ENCODE measurements around the gene NLN. TPM values are rescaled to one million over a fixed set of nuclear protein-coding genes. Genes with fewer than 3 reads are reported as not detected.
"Not testable (repeated sequence)": the region's sequence is repeated elsewhere in the genome, so short reads cannot be mapped to it uniquely, and the experiment has no call there.

NLN gene
- polyA plus RNA-seq, 4 donors: 2.2 to 11.7 (median 7.6) TPM

DNA sequence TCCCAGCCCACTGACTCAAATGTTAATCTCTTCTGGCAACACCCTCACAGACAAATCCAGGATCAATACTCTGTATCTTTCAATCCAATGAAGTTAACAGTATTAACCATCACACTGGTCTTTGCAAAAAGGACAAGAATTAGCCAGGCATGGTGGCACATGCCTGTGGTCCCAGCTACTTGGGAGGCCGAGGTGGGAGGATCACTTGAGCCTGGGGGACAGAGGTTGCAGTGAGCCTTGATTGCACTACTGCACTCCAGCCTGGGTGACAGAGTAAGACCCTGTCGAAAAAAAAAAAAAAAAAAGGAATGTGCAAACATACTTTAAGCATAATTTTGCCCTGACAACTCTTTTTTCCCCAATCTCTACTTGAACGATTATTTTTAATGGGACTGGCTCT lies 146.5 kb downstream of the NLN start:
- WGBS, 3 donors: 47 to 65% (median 60%) methylated on average over 2 to 3 of the region's 3 CpGs
- FAIRE-seq: no peak
- peaks cover 0 to 2% (median 2%) of the 10 kb centered on the region in 3 donors for H3K4me1 ChIP-seq (ENCODE audit: control insufficient read depth in 3 of 3, insufficient read depth in 2 of 3, low read depth in 1 of 3, low read length in 2 of 3)

DNA sequence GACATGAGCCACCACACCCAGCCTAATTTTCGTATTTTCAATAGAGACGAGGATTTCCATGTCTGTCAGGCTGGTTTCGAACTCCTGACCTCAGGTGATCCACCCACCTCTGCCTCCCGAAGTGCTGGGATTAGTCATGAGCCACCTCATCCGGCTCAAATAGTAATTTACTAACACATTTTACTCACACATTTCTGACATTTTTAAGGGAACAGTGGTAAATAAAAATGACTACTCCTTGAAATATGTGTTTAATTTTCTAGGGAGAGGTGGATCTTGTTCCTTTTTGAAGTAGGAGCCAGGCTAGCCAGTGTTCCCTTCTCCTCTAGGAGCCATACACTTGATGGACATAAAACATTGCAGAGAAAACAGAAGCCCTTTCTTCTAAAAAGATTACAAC lies 149.2 kb downstream of the NLN start:
- Histone ChIP-seq H3K4me1 (ENCODE audit: control insufficient read depth in 3 of 3, insufficient read depth in 2 of 3, low read depth in 1 of 3, low read length in 2 of 3) (peaks cover 0 to 2% (median 2%) of the 10 kb centered on the region in 3 donors), H3K36me3 (ENCODE audit: control insufficient read depth in 3 of 3, insufficient read depth in 2 of 3, low read depth in 1 of 3, low read length in 3 of 3) (no peaks in the 10 kb centered on the region), H3K4me3 (ENCODE audit: low read depth in 1 of 3, low read length in 3 of 3) (no peak overlapping the region), H3K27me3 (ENCODE audit: control insufficient read depth in 3 of 3, insufficient read depth in 3 of 3, low read length in 3 of 3) (peaks cover 0 to 42% (median 0%) of the 10 kb centered on the region in 3 donors), H3K27ac (ENCODE audit: low read depth in 1 of 3, low read length in 2 of 3) (no peak overlapping the region), H3K9me3 (ENCODE audit: control insufficient read depth in 2 of 2, insufficient read depth in 1 of 2, low read depth in 1 of 2, low read length in 1 of 2) (peaks cover 0 to 6% of the 10 kb centered on the region in 2 donors)
- no peak for FAIRE-seq
- DNase-seq: no peak
- WGBS, 3 donors: 46 to 69% (median 54%) methylated on average over 5 of the region's 5 CpGs

More for the DNA sequence above, 146.5 kb downstream of the NLN start:
- DNase-seq: no peak
- no peak overlapping the region for H3K27ac ChIP-seq (ENCODE audit: low read depth in 1 of 3, low read length in 2 of 3)
- peaks cover 0 to 10% of the 10 kb centered on the region in 2 donors for H3K9me3 ChIP-seq (ENCODE audit: control insufficient read depth in 2 of 2, insufficient read depth in 1 of 2, low read depth in 1 of 2, low read length in 1 of 2)
- H3K4me3 ChIP-seq (ENCODE audit: low read depth in 1 of 3, low read length in 3 of 3): no peak overlapping the region
- peaks cover 0 to 56% (median 0%) of the 10 kb centered on the region in 3 donors for H3K27me3 ChIP-seq (ENCODE audit: control insufficient read depth in 3 of 3, insufficient read depth in 3 of 3, low read length in 3 of 3)
- no peaks in the 10 kb centered on the region for H3K36me3 ChIP-seq (ENCODE audit: control insufficient read depth in 3 of 3, insufficient read depth in 2 of 3, low read depth in 1 of 3, low read length in 3 of 3)

DNA sequence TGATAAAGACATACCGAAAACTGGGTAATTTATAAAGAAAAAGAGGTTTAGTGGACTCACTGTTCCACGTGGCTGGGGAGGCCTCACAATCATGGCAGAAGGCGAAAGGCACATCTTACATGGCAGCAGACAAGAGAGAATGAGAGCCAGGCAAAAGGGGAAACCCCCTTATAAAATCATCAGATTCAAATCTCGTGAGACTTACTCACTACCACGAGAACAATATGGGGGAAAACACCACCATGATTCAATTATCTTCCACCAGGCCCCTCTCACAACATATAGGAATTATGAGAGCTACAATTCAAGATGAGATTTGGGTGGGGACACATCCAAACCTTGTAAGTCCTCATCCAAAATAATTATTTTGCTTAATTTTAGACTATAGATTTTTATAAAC lies 149.8 kb downstream of the NLN start:
- H3K36me3 ChIP-seq (ENCODE audit: control insufficient read depth in 3 of 3, insufficient read depth in 2 of 3, low read depth in 1 of 3, low read length in 3 of 3); FAIRE-seq; H3K27ac ChIP-seq (ENCODE audit: low read depth in 1 of 3, low read length in 2 of 3); H3K9me3 ChIP-seq (ENCODE audit: control insufficient read depth in 2 of 2, insufficient read depth in 1 of 2, low read depth in 1 of 2, low read length in 1 of 2); H3K4me1 ChIP-seq (ENCODE audit: control insufficient read depth in 3 of 3, insufficient read depth in 2 of 3, low read depth in 1 of 3, low read length in 2 of 3); H3K4me3 ChIP-seq (ENCODE audit: low read depth in 1 of 3, low read length in 3 of 3); DNase-seq: not testable (repeated sequence)
- H3K27me3 ChIP-seq (ENCODE audit: control insufficient read depth in 3 of 3, insufficient read depth in 3 of 3, low read length in 3 of 3): peaks cover 0 to 39% (median 0%) of the 10 kb centered on the region in 3 donors
- 71 to 77% (median 72%) methylated on average over 5 of the region's 5 CpGs for WGBS, 3 donors

DNA sequence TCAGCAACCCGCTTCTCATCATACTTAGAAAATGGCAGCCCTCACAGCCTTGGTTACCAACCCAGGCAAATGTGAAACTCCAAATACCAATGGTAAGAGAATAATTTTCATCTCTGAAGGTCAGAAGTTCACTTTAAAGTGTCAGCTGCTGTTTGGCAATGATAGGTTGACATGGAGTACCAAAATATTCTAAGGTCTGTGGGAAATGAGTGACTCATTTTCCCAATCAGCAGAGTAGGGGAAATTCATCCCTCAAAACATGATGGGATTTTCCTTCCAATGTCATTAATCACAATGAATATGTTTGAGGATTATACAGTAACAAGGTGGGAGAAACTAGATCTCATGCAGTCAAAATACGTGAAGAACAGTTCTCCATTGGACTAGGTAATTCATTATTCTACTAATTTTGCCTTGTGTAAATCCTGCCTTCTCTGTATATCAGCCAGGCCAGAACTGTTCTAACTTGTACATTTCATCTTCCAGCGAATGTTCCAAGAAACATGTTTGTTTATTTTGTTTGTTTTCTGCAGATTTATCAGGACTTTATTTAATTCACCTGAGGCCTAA lies 151.3 kb downstream of the NLN start:
- no peaks in the 10 kb centered on the region for H3K36me3 ChIP-seq (ENCODE audit: control insufficient read depth in 3 of 3, insufficient read depth in 2 of 3, low read depth in 1 of 3, low read length in 3 of 3)
- H3K9me3 ChIP-seq (ENCODE audit: control insufficient read depth in 2 of 2, insufficient read depth in 1 of 2, low read depth in 1 of 2, low read length in 1 of 2): peaks cover 0 to 7% of the 10 kb centered on the region in 2 donors
- no peak for DNase-seq
- WGBS, 3 donors: 67 to 83% (median 79%) methylated on average over 3 of the region's 3 CpGs
- H3K27me3 ChIP-seq (ENCODE audit: control insufficient read depth in 3 of 3, insufficient read depth in 3 of 3, low read length in 3 of 3): peaks cover 0 to 34% (median 0%) of the 10 kb centered on the region in 3 donors
- peaks cover 0 to 2% (median 0%) of the 10 kb centered on the region in 3 donors for H3K4me1 ChIP-seq (ENCODE audit: control insufficient read depth in 3 of 3, insufficient read depth in 2 of 3, low read depth in 1 of 3, low read length in 2 of 3)
- H3K4me3 ChIP-seq (ENCODE audit: low read depth in 1 of 3, low read length in 3 of 3): no peak overlapping the region
- FAIRE-seq: no peak
- no peak overlapping the region for H3K27ac ChIP-seq (ENCODE audit: low read depth in 1 of 3, low read length in 2 of 3)

DNA sequence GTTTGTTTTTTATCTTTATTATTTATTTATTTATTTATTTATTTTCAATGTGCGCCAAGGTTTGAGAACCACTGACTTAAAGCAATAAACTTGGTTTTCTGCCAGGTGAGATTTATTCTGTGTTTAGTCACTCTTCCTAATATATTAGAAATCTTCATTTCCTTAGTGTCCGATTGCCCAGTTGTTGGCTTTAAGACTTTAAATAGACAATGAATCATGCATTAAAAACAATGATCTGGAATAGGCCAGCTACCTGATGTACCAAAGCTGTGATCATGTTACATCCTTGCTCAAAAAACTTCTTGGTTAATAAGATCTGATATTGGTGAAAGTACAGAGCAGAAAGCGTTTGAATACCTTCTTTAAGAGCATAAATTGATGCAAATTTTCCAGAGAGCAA lies 152.2 kb downstream of the NLN start:
- Histone ChIP-seq H3K4me1 (ENCODE audit: control insufficient read depth in 3 of 3, insufficient read depth in 2 of 3, low read depth in 1 of 3, low read length in 2 of 3) (no peaks in the 10 kb centered on the region), H3K9me3 (ENCODE audit: control insufficient read depth in 2 of 2, insufficient read depth in 1 of 2, low read depth in 1 of 2, low read length in 1 of 2) (peaks cover 0 to 6% of the 10 kb centered on the region in 2 donors), H3K4me3 (ENCODE audit: low read depth in 1 of 3, low read length in 3 of 3) (no peak overlapping the region), H3K27me3 (ENCODE audit: control insufficient read depth in 3 of 3, insufficient read depth in 3 of 3, low read length in 3 of 3) (peaks cover 0 to 30% (median 0%) of the 10 kb centered on the region in 3 donors), H3K36me3 (ENCODE audit: control insufficient read depth in 3 of 3, insufficient read depth in 2 of 3, low read depth in 1 of 3, low read length in 3 of 3) (no peaks in the 10 kb centered on the region), H3K27ac (ENCODE audit: low read depth in 1 of 3, low read length in 2 of 3) (no peak overlapping the region)
- 77 to 85% (median 80%) methylated on average over 3 of the region's 3 CpGs for WGBS, 3 donors
- FAIRE-seq: no peak
- no peak for DNase-seq

DNA sequence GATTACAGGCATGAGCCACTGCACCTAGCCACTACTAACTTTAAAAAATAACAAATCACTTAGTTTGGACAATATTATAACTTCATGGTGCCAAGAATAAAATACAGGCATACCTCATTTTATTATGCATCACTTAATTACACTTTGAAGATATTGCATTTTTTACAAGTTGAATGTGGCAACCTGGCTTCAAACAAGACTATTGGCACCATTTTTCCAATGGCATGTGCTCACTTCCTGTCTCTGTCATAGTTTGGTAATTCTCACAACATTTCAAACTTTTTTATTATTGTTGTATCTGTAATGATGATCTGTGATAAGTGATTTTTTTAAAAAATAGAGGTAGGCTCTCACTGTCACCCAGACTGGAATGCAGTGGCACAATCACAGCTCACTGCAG lies 154.5 kb downstream of the NLN start:
- Histone ChIP-seq H3K4me1 (ENCODE audit: control insufficient read depth in 3 of 3, insufficient read depth in 2 of 3, low read depth in 1 of 3, low read length in 2 of 3) (no peaks in the 10 kb centered on the region), H3K9me3 (ENCODE audit: control insufficient read depth in 2 of 2, insufficient read depth in 1 of 2, low read depth in 1 of 2, low read length in 1 of 2) (peaks cover 0 to 6% of the 10 kb centered on the region in 2 donors), H3K4me3 (ENCODE audit: low read depth in 1 of 3, low read length in 3 of 3) (no peak overlapping the region), H3K36me3 (ENCODE audit: control insufficient read depth in 3 of 3, insufficient read depth in 2 of 3, low read depth in 1 of 3, low read length in 3 of 3) (no peaks in the 10 kb centered on the region), H3K27ac (ENCODE audit: low read depth in 1 of 3, low read length in 2 of 3) (no peak overlapping the region), H3K27me3 (ENCODE audit: control insufficient read depth in 3 of 3, insufficient read depth in 3 of 3, low read length in 3 of 3) (peaks cover 0 to 22% (median 0%) of the 10 kb centered on the region in 3 donors)
- no peak for FAIRE-seq
- no peak for DNase-seq

DNA sequence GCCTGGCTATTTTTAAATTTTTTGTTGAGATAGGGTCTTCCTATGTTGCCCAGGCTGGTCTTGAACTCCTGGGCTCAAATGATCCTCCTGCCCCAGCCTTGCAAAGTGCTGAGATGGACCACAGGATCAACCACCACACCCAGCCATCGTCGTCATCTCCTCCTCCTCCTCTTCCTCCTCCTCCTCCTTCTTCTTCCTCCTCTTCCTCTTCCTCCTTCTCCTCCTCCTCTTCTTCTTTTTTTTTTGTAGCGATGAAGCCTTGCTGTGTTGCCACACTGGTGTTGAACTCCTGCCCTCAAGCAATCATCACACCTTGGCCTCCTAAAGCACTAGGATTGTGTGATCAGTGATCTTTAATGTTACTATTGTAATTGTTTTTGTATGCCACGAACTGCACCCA lies 155.0 kb downstream of the NLN start:
- H3K9me3 ChIP-seq (ENCODE audit: control insufficient read depth in 2 of 2, insufficient read depth in 1 of 2, low read depth in 1 of 2, low read length in 1 of 2): peaks cover 0 to 2% of the 10 kb centered on the region in 2 donors
- no peak for DNase-seq

More for the DNA sequence above, 155.0 kb downstream of the NLN start:
- H3K27me3 ChIP-seq (ENCODE audit: control insufficient read depth in 3 of 3, insufficient read depth in 3 of 3, low read length in 3 of 3): peaks cover 0 to 17% (median 0%) of the 10 kb centered on the region in 3 donors
- WGBS, 3 donors: 70 to 80% (median 78%) methylated on average over 4 of the region's 4 CpGs
- no peaks in the 10 kb centered on the region for H3K4me1 ChIP-seq (ENCODE audit: control insufficient read depth in 3 of 3, insufficient read depth in 2 of 3, low read depth in 1 of 3, low read length in 2 of 3)
- H3K36me3 ChIP-seq (ENCODE audit: control insufficient read depth in 3 of 3, insufficient read depth in 2 of 3, low read depth in 1 of 3, low read length in 3 of 3): no peaks in the 10 kb centered on the region
- no peak overlapping the region for H3K4me3 ChIP-seq (ENCODE audit: low read depth in 1 of 3, low read length in 3 of 3)
- H3K27ac ChIP-seq (ENCODE audit: low read depth in 1 of 3, low read length in 2 of 3): no peak overlapping the region
- no peak for FAIRE-seq

All from small intestine (tissue), 7 donors.